Measurements from ENCODE around the gene TNFSF18. TPM values are rescaled to one million over a fixed set of nuclear protein-coding genes. Genes with fewer than 3 reads are reported as not detected.
"Not testable (repeated sequence)": the region's sequence is repeated elsewhere in the genome, so short reads cannot be mapped to it uniquely, and the experiment has no call there.

The TNFSF18 gene
- total RNA-seq, 1 donor from 2014 or later: not detected

DNA sequence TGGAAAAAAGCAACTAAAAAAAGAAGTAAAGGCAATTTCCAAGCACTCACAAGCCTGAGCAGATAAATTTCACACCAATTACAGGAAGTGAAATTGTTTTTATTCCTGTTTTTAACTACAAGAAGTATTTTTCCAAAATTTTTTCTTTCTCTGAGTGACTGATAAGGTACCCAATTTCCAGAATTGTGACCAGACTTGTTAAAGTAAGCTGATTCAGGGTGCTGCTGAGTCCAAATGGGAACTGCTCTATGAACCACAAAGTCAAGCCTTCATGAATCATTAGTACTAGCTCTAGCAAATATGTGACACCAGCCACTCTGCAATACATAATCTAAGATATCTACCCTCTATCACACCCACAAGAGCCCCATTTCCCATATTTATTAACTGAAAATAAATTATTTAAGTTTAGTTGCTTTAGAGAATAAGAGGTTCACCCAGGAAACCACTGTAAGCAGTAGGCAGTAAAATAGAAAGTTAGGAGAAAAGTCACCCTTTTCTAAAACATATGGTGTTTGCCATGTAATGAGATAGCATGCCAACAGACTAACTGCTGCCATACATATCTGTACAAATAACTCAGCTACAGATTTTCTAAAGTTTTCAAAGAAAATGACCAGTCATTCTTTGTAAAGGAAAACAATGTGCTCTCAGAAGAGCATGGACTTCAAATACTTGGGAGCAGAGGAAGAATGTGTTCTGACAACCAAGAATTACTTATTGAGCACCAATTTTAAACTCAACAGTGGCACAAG lies 43.1 kb upstream of the TNFSF18 start:
- TF ChIP-seq, protein P1, sequence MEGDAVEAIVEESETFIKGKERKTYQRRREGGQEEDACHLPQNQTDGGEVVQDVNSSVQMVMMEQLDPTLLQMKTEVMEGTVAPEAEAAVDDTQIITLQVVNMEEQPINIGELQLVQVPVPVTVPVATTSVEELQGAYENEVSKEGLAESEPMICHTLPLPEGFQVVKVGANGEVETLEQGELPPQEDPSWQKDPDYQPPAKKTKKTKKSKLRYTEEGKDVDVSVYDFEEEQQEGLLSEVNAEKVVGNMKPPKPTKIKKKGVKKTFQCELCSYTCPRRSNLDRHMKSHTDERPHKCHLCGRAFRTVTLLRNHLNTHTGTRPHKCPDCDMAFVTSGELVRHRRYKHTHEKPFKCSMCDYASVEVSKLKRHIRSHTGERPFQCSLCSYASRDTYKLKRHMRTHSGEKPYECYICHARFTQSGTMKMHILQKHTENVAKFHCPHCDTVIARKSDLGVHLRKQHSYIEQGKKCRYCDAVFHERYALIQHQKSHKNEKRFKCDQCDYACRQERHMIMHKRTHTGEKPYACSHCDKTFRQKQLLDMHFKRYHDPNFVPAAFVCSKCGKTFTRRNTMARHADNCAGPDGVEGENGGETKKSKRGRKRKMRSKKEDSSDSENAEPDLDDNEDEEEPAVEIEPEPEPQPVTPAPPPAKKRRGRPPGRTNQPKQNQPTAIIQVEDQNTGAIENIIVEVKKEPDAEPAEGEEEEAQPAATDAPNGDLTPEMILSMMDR (conservative IDR thresholded peaks at IDR 0.05; ENCODE audit: low read depth, low read length): no peak
- H3K4me3 ChIP-seq (ENCODE audit: low read depth, low read length): no peak overlapping the region
- no peak for DNase-seq (ENCODE audit: low read depth)

DNA sequence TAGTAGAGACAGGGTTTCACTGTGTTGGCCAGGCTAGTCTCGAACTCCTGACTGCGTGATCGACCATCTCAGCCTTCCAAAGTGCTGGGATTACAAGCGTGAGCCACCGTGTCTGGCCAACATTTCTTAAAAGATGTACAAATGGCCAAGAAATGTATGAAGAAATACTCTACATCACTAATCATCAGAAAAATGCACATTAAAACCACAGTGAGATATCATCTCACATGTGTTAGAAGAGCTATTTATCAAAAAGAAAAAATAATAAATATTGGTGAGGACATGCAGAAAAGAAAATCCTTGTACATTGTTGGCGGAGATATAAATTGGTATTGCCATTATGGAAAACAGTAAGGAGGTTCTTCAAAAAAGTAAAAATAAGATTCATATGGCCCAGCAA lies 33.6 kb upstream of the TNFSF18 start:
- no peak for DNase-seq (ENCODE audit: low read depth)
- H3K4me3 ChIP-seq (ENCODE audit: low read depth, low read length): no peak overlapping the region
- TF ChIP-seq, protein P1 (conservative IDR thresholded peaks at IDR 0.05; ENCODE audit: low read depth, low read length): no peak

DNA sequence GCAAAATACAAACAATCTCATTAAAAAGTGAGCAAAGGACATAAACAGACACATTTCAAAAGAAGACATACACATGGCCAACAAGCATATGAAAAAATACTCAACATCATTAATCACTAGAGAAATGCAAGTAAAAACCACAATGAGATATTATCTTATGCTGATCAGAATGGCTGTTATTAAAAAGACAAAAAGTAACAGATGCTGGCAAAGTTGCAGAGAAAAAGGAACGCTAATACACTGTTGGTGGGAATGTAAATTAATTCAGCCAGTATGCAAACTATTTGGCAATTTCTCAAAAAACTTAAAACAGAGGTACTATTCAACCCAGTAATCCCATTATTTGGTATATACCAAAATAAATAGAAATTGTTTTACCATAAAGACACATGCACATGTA lies 32.2 kb upstream of the TNFSF18 start:
- TF ChIP-seq, protein P1 (conservative IDR thresholded peaks at IDR 0.05; ENCODE audit: low read depth, low read length): no peak
- no peak overlapping the region for H3K4me3 ChIP-seq (ENCODE audit: low read depth, low read length)
- no peak for DNase-seq (ENCODE audit: low read depth)

DNA sequence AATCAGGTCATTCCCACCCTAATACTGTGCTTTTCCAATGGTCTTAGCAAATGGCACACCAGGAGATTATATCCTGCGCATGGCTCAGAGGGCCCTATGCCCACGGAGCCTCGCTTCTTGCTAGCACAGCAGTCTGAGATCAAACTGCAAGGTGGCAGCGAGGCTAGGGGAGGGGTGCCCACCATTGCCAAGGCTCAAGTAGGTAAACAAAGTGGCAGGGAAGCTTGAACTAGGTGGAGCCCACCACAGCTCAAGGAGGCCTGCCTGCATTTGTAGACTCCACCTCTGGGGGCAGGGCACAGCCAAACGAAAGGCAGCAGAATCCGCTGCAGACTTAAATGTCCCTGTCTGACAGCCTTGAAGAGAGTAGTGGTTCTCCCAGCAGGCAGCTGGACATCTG lies 23.5 kb upstream of the TNFSF18 start:
- not testable (repeated sequence) for H3K4me3 ChIP-seq (ENCODE audit: low read depth, low read length); DNase-seq (ENCODE audit: low read depth)

DNA sequence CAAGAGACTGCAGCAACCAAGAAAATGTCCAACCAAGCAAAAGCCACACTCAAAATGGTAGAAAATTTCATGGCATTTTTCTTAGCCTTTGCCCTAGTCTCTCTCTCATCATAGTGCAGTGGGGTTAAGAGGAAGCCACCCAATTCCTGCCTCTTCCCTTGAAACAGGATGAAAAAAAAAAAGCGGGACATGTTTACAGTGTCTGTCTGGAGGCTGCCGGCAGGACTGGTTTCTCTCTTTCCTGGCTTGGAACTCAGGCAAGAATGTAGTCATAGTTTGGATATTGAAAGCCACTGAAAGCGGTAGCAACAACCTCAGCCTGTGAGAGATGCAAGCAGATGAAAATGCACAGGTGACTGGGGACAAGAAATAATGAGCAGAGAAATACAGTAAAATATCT lies 13.3 kb upstream of the TNFSF18 start:
- DNase-seq (ENCODE audit: low read depth): no peak
- H3K4me3 ChIP-seq (ENCODE audit: low read depth, low read length): no peak overlapping the region
- TF ChIP-seq, protein P1 (conservative IDR thresholded peaks at IDR 0.05; ENCODE audit: low read depth, low read length): no peak

DNA sequence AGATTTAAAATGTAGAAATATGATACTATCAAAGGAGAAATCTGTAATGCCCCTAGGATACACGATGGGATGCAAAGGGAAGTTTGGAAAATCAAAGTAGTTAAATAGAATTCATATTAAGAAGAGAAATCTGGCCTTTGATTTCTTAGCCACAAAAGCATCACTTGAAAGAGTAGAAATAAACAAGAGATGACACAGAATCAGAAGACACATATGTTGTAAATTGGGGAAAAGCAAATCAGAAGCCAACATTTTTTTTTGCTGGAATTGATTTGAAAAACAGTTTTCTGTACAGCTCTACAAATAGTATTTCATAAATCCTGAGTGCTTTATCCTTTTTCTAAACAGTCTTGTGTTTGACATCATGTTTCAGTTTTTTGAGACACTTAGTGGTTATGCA lies 12.4 kb upstream of the TNFSF18 start:
- H3K4me3 ChIP-seq (ENCODE audit: low read depth, low read length): no peak overlapping the region
- TF ChIP-seq, protein P1 (conservative IDR thresholded peaks at IDR 0.05; ENCODE audit: low read depth, low read length): no peak
- no peak for DNase-seq (ENCODE audit: low read depth)

DNA sequence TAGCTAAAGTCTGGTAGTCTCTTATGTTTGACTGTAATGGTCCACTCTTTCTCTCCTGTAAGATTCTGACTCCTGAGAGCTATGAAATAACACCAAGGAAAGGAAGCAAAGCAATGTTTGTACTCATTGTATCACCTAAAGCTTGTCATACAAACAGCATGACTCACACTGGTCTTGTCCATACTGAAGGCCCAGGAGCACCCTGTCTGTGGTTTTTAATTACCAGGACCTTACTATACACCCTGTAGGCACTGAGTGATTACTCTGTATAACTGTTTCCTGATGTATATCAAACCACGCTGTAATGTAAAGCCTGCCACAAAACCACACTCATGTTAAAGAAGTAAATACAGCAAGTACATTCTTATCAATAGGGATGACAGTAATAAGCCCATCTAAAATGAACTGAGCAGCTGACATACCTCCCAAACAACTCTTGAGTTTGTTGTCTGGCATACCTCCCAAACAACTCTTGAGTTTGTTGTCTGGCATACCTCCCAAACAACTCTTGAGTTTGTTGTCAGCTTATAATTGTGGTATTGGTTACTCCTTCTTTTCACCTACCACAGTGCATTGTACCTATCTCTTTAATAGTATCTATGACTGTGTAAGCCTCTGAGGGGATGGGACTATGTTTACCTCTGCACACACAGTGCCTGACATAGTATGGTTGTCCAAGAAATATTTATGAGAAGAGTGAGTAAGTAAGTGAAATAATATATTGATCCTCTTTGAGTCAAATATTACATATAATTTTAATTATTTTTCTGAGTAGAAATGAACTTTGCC lies 11.6 kb upstream of the TNFSF18 start:
- DNase-seq (ENCODE audit: low read depth): no peak
- no peak overlapping the region for H3K4me3 ChIP-seq (ENCODE audit: low read depth, low read length)
- TF ChIP-seq, protein P1 (conservative IDR thresholded peaks at IDR 0.05; ENCODE audit: low read depth, low read length): no peak

Data from epithelial cell of proximal tubule (primary cell).